Measurements from ENCODE around the gene DPCD. TPM values are rescaled to one million over a fixed set of nuclear protein-coding genes. Genes with fewer than 3 reads are reported as not detected.

Gene DPCD
- total RNA-seq, 1 donor from 2014 or later = 45.3 TPM

- no peak for DNase-seq (ENCODE audit: low read depth)
Observed at GRCh38 chr10:101653536-101653935, 65.4 kb downstream of the DPCD start.

GRCh38 chr10:101655570-101655969, 67.4 kb downstream of the DPCD start:
- DNase-seq (ENCODE audit: low read depth) = no peak

GRCh38 chr10:101656890-101657289, 68.8 kb downstream of the DPCD start:
- no peak for DNase-seq (ENCODE audit: low read depth)

GRCh38 chr10:101658975-101659374, 70.9 kb downstream of the DPCD start:
- DNase-seq (ENCODE audit: low read depth) = no peak

Small RNA genes lying within 50 kb of the gene (microRNA-seq; reads per million reads assigned to microRNA genes)
- gene MIR3158-1 (not detected), gene MIR3158-2 (not detected)

Other genes with a start within 250 kb of the DPCD start
- gene BTRC, start 234.2 kb upstream of the DPCD start, total RNA-seq = 12.3 and 16.7 TPM in 2 replicates
- gene POLL, start 64 bp upstream of the DPCD start, total RNA-seq = 15.3 and 16.0 TPM in 2 replicates
- gene FBXW4, start 106.8 kb downstream of the DPCD start, total RNA-seq = 27.7 and 35.1 TPM in 2 replicates
- gene FGF8, start 187.8 kb downstream of the DPCD start, total RNA-seq = 0.35 TPM in 1 of 2 replicates, not detected in the other
- gene NPM3, start 195.1 kb downstream of the DPCD start, total RNA-seq = 60.9 and 62.4 TPM in 2 replicates
- 77.9 and 89.4 TPM in 2 replicates for gene OGA, start 230.1 kb downstream of the DPCD start, total RNA-seq

Data from myocyte (in vitro differentiated cells).